Tibial nerve (tissue), 4 donors: Measurements from ENCODE around the gene COQ8B. TPM values are rescaled to one million over a fixed set of nuclear protein-coding genes. Genes with fewer than 3 reads are reported as not detected.

Experiments
- small RNA-seq: library from RNA; depleted of rRNA; stranded (forward); fragments of <200 nt; gene quantifications from one replicate; pipeline ENCODE3, GENCODE V24; 2016
- total RNA-seq, 4 donors: library from RNA; depleted of rRNA; stranded (reverse); fragments of >200 nt; gene quantifications; one replicate each; pipeline ENCODE4 v1.1.0, GENCODE V29; 2016

The COQ8B gene
- total RNA-seq, 4 donors from 2014 or later, result 71.0 to 88.6 (median 84.3) TPM

Small RNA genes within 50 kb of the gene (small RNA-seq; reads per million reads assigned to genes)
- not detected for gene RNU6-195P

Other genes starting within 250 kb of the COQ8B start
- gene SPTBN4, start 249.9 kb downstream of the COQ8B start, total RNA-seq, result 10 to 100 TPM; 14.9 to 24.0 (median 19.7) TPM
- gene SHKBP1, start 140.0 kb downstream of the COQ8B start, total RNA-seq, result 100 to 1,000 TPM in 1 of 4 donors, 10 to 100 TPM in 3; 40.8 to 129 (median 51.2) TPM
- gene LTBP4, start 115.5 kb downstream of the COQ8B start, total RNA-seq, result 1,000 to 10,000 TPM in 2 of 4 donors, 100 to 1,000 TPM in 2; 851 to 1,504 (median 1,156) TPM
- 100 to 1,000 TPM; 203 to 284 (median 251) TPM for gene NUMBL, start 26.2 kb downstream of the COQ8B start, total RNA-seq
- 100 to 1,000 TPM in 1 of 4 donors, 10 to 100 TPM in 3; 72.0 to 114 (median 90.9) TPM for gene ITPKC, start 226 bp upstream of the COQ8B start, total RNA-seq
- 1 to 10 TPM; 2.5 to 7.1 (median 4.3) TPM for gene ACTMAP, start 33.6 kb upstream of the COQ8B start, total RNA-seq
- gene SNRPA, start 34.3 kb upstream of the COQ8B start, total RNA-seq, result 10 to 100 TPM; 52.8 to 92.7 (median 70.9) TPM
- gene MIA, start 58.6 kb upstream of the COQ8B start, total RNA-seq, result 100 to 1,000 TPM; 127 to 322 (median 209) TPM
- gene RAB4B, start 61.4 kb upstream of the COQ8B start, total RNA-seq, result 10 to 100 TPM; 38.3 to 66.6 (median 52.0) TPM
- gene EGLN2, start 82.3 kb upstream of the COQ8B start, total RNA-seq, result 100 to 1,000 TPM in 3 of 4 donors, 10 to 100 TPM in 1; 93.5 to 134 (median 120) TPM
- gene CYP2A6, start 133.6 kb upstream of the COQ8B start, total RNA-seq, result 1 to 10 TPM in 1 of 4 donors, not detected in 3; 7.3 TPM
- not detected for gene CYP2A7, start 165.3 kb upstream of the COQ8B start, total RNA-seq